Superior temporal gyrus (tissue), 1 donor: ENCODE measurements around the gene SPNS2.

Experiments
- DNase-seq: peaks from one replicate; pipeline ENCODE4 v3.0.0-alpha.2; 2016; ENCODE audit errors: extremely low spot score

Gene SPNS2

GRCh38 chr17:4503283-4504025 is 4.8 kb downstream of the SPNS2 start:
- peak; percentile 16 for DNase-seq

- no peak for DNase-seq
Measured at GRCh38 chr17:4504188-4504587, 5.5 kb downstream of the SPNS2 start.

GRCh38 chr17:4505187-4505586 is 6.5 kb downstream of the SPNS2 start:
- no peak for DNase-seq

- DNase-seq, result no peak
Measured at GRCh38 chr17:4506175-4506813, 7.6 kb downstream of the SPNS2 start.

GRCh38 chr17:4506892-4507291 is 8.2 kb downstream of the SPNS2 start:
- no peak for DNase-seq

GRCh38 chr17:4507361-4508111 is 8.9 kb downstream of the SPNS2 start:
- DNase-seq, result no peak

- no peak for DNase-seq
Measured at GRCh38 chr17:4508207-4508606, 9.5 kb downstream of the SPNS2 start.

GRCh38 chr17:4509401-4509800 is 10.7 kb downstream of the SPNS2 start:
- DNase-seq, result peak; percentile 16

GRCh38 chr17:4509923-4510617 is 11.4 kb downstream of the SPNS2 start:
- DNase-seq, result peak; percentile 24

- DNase-seq, result no peak
Measured at GRCh38 chr17:4510618-4510941, 11.9 kb downstream of the SPNS2 start.

- DNase-seq, result no peak
Measured at GRCh38 chr17:4511199-4511932, 12.7 kb downstream of the SPNS2 start.

GRCh38 chr17:4512156-4513112 is 13.8 kb downstream of the SPNS2 start:
- DNase-seq, result no peak

- DNase-seq, result no peak
Measured at GRCh38 chr17:4513113-4514032, 14.7 kb downstream of the SPNS2 start.

GRCh38 chr17:4514206-4514605 is 15.5 kb downstream of the SPNS2 start:
- DNase-seq, result no peak

- no peak for DNase-seq
Measured at GRCh38 chr17:4514779-4515178, 16.1 kb downstream of the SPNS2 start.

GRCh38 chr17:4515501-4515900 is 16.8 kb downstream of the SPNS2 start:
- DNase-seq, result no peak

GRCh38 chr17:4516735-4517134 is 18.1 kb downstream of the SPNS2 start:
- DNase-seq, result no peak

- no peak for DNase-seq
Measured at GRCh38 chr17:4518901-4519300, 20.2 kb downstream of the SPNS2 start.

- DNase-seq, result no peak
Measured at GRCh38 chr17:4519361-4519788, 20.7 kb downstream of the SPNS2 start.
